Measurements from ENCODE around the gene CIB4. TPM values are rescaled to one million over a fixed set of nuclear protein-coding genes. Genes with fewer than 3 reads are reported as not detected.

The CIB4 gene
- total and polyA plus RNA-seq, 2 of the 13 experiments (the other 11 are each of a cell fraction or from before 2014, with no cell fraction given) = not detected

DNA sequence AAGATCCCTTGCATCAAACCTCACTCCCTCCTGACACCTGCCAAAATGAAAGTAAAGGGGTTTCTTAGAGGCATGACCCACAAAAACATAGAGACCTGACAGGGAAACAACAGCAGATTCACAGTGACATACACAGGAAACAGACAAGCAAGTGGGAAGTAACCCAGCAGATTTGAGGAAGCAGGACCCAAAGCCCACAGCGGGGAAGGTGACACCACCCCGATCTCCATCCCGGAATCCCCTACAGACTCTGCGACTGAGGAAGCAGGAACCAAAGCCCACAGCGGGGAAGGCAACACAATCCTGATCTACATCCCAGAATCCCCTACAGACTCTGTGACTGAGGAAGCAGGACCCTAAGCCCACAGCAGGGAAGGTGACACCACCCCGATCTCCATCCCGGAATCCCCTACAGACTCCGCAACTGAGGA is 21.6 kb downstream of the CIB4 start:
- H3K27ac ChIP-seq (ENCODE audit: extremely low read length, insufficient read depth, low read length) = no peak overlapping the region
- peaks cover 10% of the 10 kb centered on the region; the same call in 1 of the 2 replicates for H3K4me1 ChIP-seq (ENCODE audit: insufficient read depth, low read length)
- ATAC-seq (no peak), FAIRE-seq (no peak), DNase-seq (ENCODE audit: low spot score) (no peak)
- no peaks in the 10 kb centered on the region for H3K9me3 ChIP-seq (ENCODE audit: low read length)
- H3K27me3 ChIP-seq (ENCODE audit: control insufficient read depth in 1 of 2, insufficient read depth in 2 of 2, low read length in 2 of 2) = peaks cover 0 to 72% of the 10 kb centered on the region in 2 experiments; a peak in 4 of 5 replicates
- H3K36me3 ChIP-seq (replicated peaks in 1 of 2; ENCODE audit: control insufficient read depth in 1 of 2, insufficient read depth in 2 of 2, low read length in 2 of 2) = no peaks in the 10 kb centered on the region
- H3K9ac ChIP-seq (ENCODE audit: insufficient read depth, low read depth, low read length) = no peak overlapping the region
- H2AFZ ChIP-seq (ENCODE audit: low read length) = no peak overlapping the region
- H3K4me2 ChIP-seq (ENCODE audit: low read depth, low read length) = no peak overlapping the region
- H3K4me3 ChIP-seq (replicated peaks in 1 of 3; ENCODE audit: insufficient read depth in 1 of 3, low read depth in 2 of 3, low read length in 3 of 3) = no peak overlapping the region
- ChIA-PET CTCF (ENCODE audit: low intra/inter-chr PET ratio, low total read pairs) (no interaction called here), POLR2A (no interaction called here)
- H4K20me1 ChIP-seq (ENCODE audit: insufficient read depth, low read length) = no peaks in the 10 kb centered on the region
- H3K79me2 ChIP-seq (ENCODE audit: insufficient read depth, low read length) = no peaks in the 10 kb centered on the region
- intact Hi-C loops (cut with micrococcal nuclease; ENCODE audit: unreplicated experiment) = no loop called here
- BruUV-seq (replicated peaks) = no TSS peak
- 55% methylated on average over 7 of the region's 8 CpGs for WGBS (ENCODE audit: low lambda C conversion rate)
- in situ Hi-C loops (cut with HindIII; ENCODE audit: extremely low pct_ligation_motif_present, low pct_unique_long_range_greater_than_20kb) = no loop called here
- TF ChIP-seq FOXP1 (IDR thresholded peaks at IDR 0.05) (no peak), FOXP1 (CRISPR knock-in tag; IDR thresholded peaks at IDR 0.05) (no peak), SKI (IDR thresholded peaks at IDR 0.05; ENCODE audit: partially characterized antibody) (no peak), HIC2 (CRISPR knock-in tag; IDR thresholded peaks at IDR 0.05; ENCODE audit: low read depth) (no peak), AGO1 (IDR thresholded peaks at IDR 0.05; ENCODE audit: low read depth, low read length, poor library complexity, severe bottlenecking) (no peak), CCDC6 (CRISPR knock-in tag; IDR thresholded peaks at IDR 0.05) (no peak), ZNF580 (CRISPR knock-in tag; IDR thresholded peaks at IDR 0.05; ENCODE audit: borderline replicate concordance, low read depth) (no peak), SSRP1 (CRISPR knock-in tag; IDR thresholded peaks at IDR 0.05) (no peak), ATF5 (CRISPR knock-in tag; IDR thresholded peaks at IDR 0.05; ENCODE audit: low read depth) (no peak), U2AF1 (optimal IDR thresholded peaks at IDR 0.05; ENCODE audit: low read depth, low read length) (no peak), TCF7 (IDR thresholded peaks at IDR 0.05; ENCODE audit: low read depth) (no peak), ZMAT5 (CRISPR knock-in tag; IDR thresholded peaks at IDR 0.05; ENCODE audit: borderline replicate concordance, low read depth) (no peak), ZNF572 (CRISPR knock-in tag; IDR thresholded peaks at IDR 0.05) (no peak), ZNF44 (CRISPR knock-in tag; IDR thresholded peaks at IDR 0.05) (no peak), ZNF432 (CRISPR knock-in tag; IDR thresholded peaks at IDR 0.05; ENCODE audit: borderline replicate concordance) (no peak)
- TF ChIP-seq, protein P1, sequence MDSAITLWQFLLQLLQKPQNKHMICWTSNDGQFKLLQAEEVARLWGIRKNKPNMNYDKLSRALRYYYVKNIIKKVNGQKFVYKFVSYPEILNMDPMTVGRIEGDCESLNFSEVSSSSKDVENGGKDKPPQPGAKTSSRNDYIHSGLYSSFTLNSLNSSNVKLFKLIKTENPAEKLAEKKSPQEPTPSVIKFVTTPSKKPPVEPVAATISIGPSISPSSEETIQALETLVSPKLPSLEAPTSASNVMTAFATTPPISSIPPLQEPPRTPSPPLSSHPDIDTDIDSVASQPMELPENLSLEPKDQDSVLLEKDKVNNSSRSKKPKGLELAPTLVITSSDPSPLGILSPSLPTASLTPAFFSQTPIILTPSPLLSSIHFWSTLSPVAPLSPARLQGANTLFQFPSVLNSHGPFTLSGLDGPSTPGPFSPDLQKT (CRISPR knock-in tag; IDR thresholded peaks at IDR 0.05; ENCODE audit: borderline replicate concordance) = no peak
- TF ChIP-seq, protein P2, sequence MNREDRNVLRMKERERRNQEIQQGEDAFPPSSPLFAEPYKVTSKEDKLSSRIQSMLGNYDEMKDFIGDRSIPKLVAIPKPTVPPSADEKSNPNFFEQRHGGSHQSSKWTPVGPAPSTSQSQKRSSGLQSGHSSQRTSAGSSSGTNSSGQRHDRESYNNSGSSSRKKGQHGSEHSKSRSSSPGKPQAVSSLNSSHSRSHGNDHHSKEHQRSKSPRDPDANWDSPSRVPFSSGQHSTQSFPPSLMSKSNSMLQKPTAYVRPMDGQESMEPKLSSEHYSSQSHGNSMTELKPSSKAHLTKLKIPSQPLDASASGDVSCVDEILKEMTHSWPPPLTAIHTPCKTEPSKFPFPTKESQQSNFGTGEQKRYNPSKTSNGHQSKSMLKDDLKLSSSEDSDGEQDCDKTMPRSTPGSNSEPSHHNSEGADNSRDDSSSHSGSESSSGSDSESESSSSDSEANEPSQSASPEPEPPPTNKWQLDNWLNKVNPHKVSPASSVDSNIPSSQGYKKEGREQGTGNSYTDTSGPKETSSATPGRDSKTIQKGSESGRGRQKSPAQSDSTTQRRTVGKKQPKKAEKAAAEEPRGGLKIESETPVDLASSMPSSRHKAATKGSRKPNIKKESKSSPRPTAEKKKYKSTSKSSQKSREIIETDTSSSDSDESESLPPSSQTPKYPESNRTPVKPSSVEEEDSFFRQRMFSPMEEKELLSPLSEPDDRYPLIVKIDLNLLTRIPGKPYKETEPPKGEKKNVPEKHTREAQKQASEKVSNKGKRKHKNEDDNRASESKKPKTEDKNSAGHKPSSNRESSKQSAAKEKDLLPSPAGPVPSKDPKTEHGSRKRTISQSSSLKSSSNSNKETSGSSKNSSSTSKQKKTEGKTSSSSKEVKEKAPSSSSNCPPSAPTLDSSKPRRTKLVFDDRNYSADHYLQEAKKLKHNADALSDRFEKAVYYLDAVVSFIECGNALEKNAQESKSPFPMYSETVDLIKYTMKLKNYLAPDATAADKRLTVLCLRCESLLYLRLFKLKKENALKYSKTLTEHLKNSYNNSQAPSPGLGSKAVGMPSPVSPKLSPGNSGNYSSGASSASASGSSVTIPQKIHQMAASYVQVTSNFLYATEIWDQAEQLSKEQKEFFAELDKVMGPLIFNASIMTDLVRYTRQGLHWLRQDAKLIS (CRISPR knock-in tag; IDR thresholded peaks at IDR 0.05) = no peak

All from HepG2 (cell line).